ENCODE results near the gene CASP6.
"Not testable (repeated sequence)": the region's sequence is repeated elsewhere in the genome, so short reads cannot be mapped to it uniquely, and the experiment has no call there.

CASP6 gene

GRCh38 chr4:109719604-109720003 is 16.4 kb upstream of the CASP6 start:
- DNase-seq (ENCODE audit: low read depth in 2 of 2) = no peak

GRCh38 chr4:109718759-109719158 is 15.5 kb upstream of the CASP6 start:
- no peak for DNase-seq (ENCODE audit: low read depth in 2 of 2)

- no peak for DNase-seq (ENCODE audit: low read depth in 2 of 2)
Observed at GRCh38 chr4:109713500-109713899, 10.3 kb upstream of the CASP6 start.

- DNase-seq (ENCODE audit: low read depth in 2 of 2) = no peak
Observed at GRCh38 chr4:109708990-109709389, 5.7 kb upstream of the CASP6 start.

- no peak for DNase-seq (ENCODE audit: low read depth in 2 of 2)
Observed at GRCh38 chr4:109708435-109708834, 5.2 kb upstream of the CASP6 start.

GRCh38 chr4:109703664-109704361 is 568 bp upstream of the CASP6 start:
- DNase-seq (ENCODE audit: low read depth in 2 of 2) = no peak

- no peak for DNase-seq (ENCODE audit: low read depth in 2 of 2)
Observed at GRCh38 chr4:109701566-109702410, 1.5 kb downstream of the CASP6 start.

- DNase-seq (ENCODE audit: low read depth in 2 of 2) = no peak
Observed at GRCh38 chr4:109699553-109700225, 3.6 kb downstream of the CASP6 start.

- no peak for DNase-seq (ENCODE audit: low read depth in 2 of 2)
Observed at GRCh38 chr4:109698656-109699055, 4.6 kb downstream of the CASP6 start.

- no peak for DNase-seq (ENCODE audit: low read depth in 2 of 2)
Observed at GRCh38 chr4:109691411-109691920, 11.8 kb downstream of the CASP6 start.

- no peak for DNase-seq (ENCODE audit: low read depth in 2 of 2)
Observed at GRCh38 chr4:109690690-109691410, 12.4 kb downstream of the CASP6 start.

- no peak for DNase-seq (ENCODE audit: low read depth in 2 of 2)
Observed at GRCh38 chr4:109684727-109685126, 18.5 kb downstream of the CASP6 start.

- no peak for DNase-seq (ENCODE audit: low read depth in 2 of 2)
Observed at GRCh38 chr4:109683621-109684253, 19.5 kb downstream of the CASP6 start.

- no peak for DNase-seq (ENCODE audit: low read depth in 2 of 2)
Observed at GRCh38 chr4:109682875-109683274, 20.4 kb downstream of the CASP6 start.

GRCh38 chr4:109678925-109679324 is 24.3 kb downstream of the CASP6 start:
- DNase-seq (ENCODE audit: low read depth in 2 of 2) = not testable (repeated sequence)

- not testable (repeated sequence) for DNase-seq (ENCODE audit: low read depth in 2 of 2)
Observed at GRCh38 chr4:109678472-109678871, 24.8 kb downstream of the CASP6 start.

- no peak for DNase-seq (ENCODE audit: low read depth in 2 of 2)
Observed at GRCh38 chr4:109676886-109677285, 26.4 kb downstream of the CASP6 start.

- no peak for DNase-seq (ENCODE audit: low read depth in 2 of 2)
Observed at GRCh38 chr4:109675843-109676242, 27.4 kb downstream of the CASP6 start.

GRCh38 chr4:109675181-109675580 is 28.1 kb downstream of the CASP6 start:
- no peak for DNase-seq (ENCODE audit: low read depth in 2 of 2)

- DNase-seq (ENCODE audit: low read depth in 2 of 2) = no peak
Observed at GRCh38 chr4:109673303-109673702, 29.9 kb downstream of the CASP6 start.
